NCI-H2081 treated with DMSO at 0.1 percent for 48 hours (cell line): ENCODE measurements around the gene PHLDB1.
"Not testable (repeated sequence)": the region's sequence is repeated elsewhere in the genome, so short reads cannot be mapped to it uniquely, and the experiment has no call there.

Source experiments
- DNase-seq: peaks from one replicate; lab custom pipeline; 2025; lab: John Stamatoyannopoulos, UW

PHLDB1 gene

DNA sequence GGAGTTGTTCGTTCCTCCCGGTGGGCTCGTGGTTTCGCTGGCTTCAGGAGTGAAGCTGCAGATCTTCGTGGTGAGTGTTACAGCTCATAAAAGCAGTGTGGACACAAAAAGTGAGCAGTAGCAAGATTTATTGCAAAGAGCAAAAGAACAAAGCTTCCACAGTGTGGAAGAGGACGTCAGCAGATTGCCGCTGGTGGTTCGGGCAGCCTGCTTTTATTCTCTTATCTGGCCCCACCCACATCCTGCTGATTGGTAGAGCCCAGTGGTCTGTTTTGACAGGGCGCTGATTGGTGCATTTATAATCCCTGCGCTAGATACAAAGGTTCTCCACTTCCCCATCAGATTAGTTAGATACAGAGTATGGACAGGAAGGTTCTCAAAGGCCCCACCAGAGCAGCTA lies 80.9 kb downstream of the PHLDB1 start:
- not testable (repeated sequence) for DNase-seq

DNA sequence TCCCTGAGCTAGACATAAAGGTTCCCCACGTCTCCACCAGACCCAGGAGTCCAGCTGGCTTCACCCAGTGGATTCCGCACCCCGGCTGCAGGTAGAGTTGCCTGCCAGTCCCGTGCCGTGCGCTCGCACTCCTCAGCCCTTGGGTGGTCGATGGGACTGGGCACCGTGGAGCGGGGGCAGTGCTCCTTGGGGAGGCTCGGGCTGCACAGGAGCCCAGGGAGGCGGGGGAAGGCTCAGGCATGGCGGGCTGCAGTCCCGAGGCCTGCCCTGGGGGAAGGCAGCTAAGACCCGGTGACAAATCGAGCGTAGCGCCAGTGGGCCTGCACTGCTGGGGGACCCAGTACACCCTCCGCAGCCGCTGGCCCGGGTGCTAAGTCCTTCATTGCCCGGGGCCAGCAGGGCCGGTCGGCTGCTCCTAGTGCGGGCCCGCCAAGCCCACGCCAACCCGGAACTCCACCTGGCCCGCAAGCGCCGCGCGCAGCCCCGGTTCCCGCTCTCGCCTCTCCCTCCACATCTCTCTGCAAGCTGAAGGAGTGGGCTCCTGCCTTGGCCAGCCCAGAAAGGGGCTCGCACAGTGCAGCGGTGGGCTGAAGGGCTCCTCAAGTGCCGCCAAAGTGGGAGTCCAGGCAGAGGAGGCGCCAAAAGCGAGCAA lies 81.6 kb downstream of the PHLDB1 start:
- DNase-seq = no peak

DNA sequence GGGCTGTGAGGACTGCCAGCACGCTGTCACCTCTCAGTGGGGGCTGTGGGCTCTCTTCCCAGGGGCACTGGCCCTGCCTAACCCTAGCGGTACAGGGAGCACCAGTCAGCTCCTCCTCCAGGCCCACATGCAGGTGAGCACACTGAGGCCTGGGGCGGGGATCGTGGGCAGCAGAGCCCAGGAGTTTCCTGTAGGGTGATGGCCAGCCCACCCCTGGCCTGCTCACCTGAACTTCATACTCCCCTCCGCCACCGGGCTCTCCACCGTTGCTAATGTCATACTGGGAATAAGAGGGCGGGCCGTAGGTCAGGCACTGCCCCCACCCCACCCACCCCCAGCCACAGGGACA lies 82.1 kb downstream of the PHLDB1 start:
- DNase-seq = no peak

DNA sequence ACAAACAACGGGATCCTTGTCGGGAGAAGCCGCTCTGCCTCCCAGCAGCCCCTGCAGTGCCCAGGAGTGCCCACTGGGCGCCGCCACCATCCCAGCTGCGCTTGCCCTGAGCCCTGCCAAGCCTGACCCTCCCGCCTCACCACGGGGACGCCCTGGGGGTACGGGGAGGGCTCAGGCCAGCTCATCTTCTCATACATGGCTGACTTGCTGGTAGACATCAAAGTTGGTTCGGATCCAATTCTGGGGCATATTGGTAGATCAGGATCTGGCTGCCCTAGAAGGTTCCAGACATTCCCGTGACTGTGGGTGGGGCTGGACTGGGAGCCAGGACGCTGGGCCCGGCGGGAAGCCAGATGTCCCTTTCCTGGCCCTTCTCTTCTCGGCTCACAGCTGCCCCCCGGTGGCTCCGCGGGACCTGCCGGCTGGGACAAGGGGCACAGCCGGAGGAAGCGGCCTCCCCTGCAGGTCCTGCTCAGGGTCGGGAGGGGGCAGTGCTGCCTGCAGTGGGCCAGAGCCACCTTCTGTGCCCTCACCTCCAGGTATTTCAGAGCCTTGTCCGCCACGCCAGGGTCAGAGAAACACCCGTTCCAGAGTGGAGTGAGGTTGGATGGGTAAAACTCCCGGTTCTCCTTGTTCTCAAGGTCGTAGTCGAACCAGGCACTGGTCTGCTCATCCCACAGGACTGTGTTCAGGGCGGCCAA lies 82.6 kb downstream of the PHLDB1 start:
- DNase-seq = peak; percentile 78

DNA sequence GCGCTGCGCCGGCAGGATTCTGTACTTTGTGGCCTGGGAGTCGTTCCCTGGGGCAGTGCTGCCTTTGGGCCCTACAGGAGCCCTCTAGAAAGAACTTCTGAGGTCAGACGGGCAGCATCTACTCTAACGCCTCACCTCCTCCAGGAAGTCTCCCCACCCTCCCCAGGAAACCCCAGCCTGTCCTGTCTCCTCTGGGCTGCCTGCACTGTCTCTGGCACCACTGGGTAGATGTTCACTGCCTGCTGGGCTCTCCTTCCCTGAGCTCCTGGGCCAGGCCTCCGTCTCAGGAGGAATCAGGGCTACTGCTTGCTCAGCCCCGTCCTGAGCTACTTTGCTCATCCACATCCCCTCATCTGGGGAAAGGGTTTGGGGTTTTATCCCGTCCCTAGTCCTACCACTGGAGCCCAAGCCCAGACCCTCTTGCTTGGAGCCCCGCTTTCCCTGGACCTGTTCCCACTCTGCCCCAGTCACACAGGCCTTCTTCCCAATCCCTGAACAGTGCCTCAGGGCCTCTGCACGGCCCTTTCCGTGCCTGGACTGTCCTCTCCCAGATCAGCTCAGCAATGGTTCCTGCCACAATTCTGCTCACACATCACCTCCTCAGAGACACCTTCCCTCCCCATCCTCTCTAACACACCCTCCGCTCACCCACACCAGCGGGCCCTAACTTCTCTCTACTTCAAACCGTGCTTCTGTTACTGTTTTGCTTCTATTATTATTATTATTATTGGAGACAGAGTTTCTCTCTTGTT lies 83.3 kb downstream of the PHLDB1 start:
- DNase-seq = no peak

DNA sequence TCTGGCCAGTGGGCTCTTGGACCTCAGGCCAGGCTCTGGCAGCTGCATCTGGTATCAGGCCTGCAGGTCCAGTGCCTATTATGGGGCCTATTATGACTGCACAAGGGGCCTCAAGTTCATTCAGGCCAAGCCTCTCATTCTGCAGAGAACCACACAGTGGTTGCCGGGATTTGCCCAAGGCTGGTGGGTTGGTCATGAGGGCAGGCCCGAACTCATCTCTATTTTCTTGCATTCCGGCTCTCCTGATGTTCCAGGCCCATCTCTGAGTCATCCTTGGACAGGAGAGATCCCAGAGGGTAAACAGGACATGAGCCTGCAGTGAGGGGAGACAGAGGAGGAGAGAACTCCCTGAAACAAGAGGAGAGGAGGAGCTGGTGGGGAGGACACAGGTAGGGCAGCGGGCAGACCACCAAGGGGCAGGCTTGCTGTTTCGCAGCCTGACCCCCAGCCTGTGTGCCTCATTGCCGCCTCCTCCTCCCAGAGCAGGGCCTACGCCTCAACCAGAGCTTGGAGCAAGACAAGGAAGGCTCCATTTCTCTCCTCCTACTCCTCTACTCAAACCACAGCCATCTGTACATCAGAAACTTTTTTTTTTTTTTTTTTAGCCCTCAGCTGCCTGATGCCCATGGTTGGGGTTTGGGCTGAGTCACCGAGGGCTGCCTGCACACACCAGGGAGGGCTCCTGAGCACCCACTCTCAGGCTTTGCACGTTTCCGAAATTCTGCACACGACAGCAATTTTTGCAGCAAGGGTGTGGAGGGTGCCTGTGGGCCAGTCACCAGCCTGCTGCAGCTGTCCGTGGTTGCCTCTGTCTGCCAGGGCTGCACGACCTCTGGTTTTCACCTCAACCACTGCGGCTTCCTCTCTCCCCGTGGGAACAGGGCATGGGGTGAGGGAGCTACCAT lies 84.8 kb downstream of the PHLDB1 start:
- DNase-seq = no peak

DNA sequence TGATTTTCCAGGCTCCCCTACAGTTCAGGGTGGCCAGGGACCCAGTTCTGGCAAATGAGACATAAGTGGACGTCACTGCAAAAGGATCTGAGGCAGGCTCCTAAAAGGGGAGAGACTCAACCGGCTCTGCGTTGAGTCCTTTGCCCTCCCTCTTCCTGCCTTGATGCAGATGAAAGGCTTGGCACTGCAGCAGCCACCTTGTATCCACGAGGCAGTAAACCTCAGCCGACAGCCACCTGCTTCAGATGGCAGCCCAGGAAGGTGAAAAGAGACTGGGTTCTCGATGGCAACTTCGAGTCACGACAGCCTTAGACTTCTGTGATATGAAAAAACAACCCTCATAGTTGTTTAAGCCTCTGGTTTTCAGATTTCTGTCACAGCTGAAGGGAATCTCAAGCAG lies 86.8 kb downstream of the PHLDB1 start:
- no peak for DNase-seq

DNA sequence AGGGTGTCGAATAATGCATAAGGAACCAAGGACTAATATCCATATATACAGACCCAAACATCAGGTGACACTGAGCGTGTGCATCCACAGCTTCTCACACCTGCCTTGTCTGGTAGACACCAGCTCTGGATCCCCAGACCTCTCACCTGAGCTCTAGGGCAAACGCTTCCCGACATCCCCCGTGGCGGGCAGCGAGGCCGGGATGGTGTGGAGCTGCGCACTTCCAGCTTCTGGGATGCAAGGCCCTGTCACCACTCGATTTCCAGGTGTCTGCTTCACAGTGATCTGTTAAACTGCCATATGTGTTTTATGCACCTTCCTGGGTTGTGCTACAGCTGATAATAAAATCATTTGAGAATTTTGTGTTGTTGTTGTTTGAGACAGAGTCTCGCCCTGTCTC lies 87.4 kb downstream of the PHLDB1 start:
- DNase-seq = no peak

DNA sequence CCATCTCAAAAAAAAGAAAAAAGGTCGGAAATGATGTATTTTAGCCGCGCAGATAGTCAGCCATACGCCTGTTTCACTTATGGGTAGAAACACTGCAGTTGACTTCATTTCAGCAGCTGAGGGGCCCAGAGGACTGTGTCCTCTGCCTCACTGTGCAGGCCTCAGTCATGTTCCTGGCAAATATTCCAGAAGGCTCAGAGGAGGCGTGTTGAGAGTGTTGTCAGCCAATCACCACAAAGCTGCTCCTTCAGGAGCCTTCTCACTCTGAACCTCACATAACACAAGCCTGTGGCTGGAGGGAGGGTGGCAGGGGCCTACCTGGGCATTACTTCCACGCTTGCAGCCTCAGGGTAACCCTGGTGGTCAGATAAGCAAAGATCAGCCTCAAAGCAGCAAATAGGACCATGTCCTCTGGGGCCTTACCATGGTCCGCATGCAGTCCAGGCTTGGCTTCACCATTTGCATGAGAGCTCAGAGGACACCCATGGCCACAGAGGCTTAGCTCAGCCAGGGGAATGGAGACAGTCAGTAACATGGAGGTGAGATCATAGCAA lies 89.3 kb downstream of the PHLDB1 start:
- DNase-seq = no peak

DNA sequence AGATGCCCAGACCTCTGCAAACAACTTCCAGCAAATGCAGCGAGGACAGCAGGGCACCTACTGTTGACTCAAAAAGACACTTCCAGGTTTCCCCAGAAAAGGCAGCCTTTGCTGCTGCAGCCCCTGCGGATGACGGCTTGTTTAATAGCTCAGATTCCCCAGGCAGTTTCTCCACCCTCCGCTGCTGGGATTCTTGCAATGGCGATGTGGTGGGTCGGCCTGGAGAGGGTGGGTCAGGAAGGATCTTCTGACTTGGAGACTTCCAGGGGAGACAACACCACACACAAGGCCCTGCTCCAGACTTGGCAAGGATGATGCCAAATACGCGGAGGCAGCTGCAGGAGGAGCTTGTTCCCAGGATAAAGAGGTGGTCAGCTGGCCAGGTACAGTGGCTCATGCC lies 89.9 kb downstream of the PHLDB1 start:
- no peak for DNase-seq

DNA sequence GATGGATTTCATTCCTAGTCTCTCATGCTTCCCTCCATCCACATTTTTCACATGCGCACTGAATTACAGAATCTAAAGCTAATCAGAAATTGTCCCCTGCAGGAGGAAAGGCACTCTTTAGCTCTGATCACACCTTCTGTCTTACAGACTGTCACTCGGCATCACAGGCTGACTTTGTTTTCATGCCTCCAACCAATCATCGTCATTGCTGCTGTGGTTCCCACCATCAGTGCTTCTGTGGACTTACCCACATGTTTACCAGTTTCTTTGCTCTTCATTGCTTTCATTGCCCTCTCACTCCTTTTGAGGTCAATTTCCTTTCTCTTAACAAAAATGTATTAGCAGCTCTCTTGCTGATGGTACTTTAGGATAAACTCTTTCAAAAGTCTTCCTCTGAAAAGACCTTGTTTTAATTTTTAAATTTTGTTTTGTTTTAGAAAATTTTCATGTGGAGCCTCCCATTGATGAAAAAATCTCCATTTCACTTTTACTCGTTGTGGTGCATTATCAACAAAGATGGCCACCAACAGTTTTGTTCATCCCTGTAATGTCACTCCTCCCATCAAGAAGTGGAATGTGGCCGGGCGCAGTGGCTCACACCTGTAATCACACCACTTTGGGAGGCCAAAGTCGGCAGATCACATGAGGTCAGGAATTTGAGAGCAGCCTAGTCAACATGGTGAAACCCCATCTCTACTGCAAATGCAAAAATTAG lies 92.2 kb downstream of the PHLDB1 start:
- no peak for DNase-seq

DNA sequence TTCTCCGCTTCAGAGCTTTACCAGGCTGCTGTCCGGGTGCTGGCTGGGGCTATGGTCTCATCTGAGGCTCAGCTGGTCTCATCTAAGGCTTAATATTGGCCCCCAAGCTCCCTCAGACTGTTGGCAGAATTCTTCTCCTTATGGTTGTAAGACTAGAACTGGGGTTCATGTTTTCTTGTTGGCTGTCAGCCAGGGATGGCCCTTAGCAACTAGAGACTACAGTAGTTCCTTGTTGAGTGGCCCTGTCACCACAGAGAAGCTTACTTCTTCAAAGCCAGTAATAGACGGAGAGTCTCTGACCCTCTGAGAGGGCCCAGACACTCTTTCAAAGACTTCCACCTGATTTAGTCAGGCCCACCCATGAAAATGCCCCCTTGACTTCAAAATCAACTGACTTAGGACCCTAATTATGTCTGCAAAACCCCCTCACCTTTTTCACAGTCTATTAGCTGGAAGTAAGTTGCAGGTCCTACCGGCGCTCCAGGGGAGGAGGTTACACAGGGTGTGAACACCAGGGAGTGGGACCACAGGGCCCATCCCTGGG lies 96.2 kb downstream of the PHLDB1 start:
- no peak for DNase-seq

DNA sequence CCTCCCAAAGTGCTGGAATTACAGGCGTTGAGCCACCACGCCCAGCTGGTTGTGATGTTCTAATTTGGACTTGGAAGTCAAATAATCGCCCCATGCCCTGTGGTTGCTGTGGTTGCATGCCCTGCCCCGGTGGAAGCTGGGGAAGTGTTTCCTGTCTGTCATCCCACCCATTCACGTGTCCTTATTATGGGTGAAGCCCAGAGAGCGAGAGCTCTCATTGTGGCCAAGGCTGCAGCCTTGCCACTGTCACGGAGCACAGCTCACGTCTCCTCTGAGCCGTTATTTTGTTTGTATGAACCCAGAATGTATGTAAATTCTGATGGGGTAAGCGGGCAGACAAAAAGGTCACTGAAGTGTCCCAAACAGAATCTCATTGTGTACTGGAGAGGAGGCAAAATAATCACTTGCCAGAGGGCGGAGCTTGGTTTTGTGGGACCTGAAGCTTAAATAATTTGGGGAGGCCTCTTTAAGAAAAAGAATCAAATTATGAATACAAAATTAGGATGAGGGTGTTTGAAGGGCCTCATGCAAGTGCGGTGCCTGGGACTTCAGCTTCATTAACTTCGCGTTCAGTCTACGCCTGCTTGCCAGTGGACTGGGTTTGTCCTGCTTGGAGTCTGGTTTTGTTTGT lies 97.8 kb downstream of the PHLDB1 start:
- no peak for DNase-seq

DNA sequence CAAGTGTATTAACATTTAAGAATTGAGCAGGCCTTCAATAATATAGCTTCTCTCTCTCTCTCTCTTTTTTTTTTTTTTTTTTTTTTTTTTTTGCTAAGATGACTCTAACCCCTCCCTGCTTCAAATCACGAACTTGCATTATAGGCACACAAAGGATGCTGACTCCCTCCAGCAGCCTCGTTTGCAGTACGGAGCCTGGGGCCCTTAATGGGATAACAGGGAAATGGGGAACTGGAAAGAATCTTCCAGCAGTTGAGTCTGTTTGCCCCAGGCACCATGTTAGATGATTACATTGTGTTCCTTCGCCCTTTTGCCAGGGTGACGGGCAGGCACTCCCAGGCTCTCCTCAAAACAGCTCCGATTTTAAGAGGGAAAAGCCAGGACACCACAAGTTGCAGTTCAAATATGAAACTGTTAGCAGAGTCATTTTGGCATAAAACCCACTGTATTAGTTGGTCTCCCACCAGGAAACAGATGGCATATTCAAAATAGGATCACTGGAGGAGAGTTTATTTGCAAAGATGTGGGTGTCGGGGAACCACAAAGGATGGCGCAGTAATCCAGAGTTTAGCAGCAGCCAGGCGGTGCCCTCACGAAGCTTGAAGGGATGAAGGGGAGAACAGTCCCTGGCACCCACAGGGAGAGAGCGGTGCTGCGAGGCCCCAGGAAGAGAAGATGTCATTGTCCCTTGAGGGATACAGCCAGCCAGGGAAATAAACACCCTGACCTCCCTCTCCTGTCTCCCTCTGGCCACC lies 98.6 kb downstream of the PHLDB1 start:
- DNase-seq = no peak

DNA sequence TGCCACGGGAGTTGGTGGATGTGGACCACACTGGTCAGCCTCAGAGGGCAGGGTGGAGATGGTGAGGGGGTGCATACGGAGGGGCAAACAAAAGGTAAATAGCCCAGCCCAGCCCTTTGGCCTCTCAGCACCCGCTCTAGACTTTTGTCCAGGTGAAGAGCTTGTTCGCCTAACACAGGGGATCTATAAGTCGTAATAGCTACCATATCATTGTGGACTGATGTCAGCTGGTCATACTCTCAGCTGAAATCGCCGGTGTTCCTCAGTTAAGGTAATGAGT lies 99.1 kb downstream of the PHLDB1 start:
- DNase-seq = no peak
